ENCODE results near the gene ERG28. TPM values are rescaled to one million over a fixed set of nuclear protein-coding genes. Genes with fewer than 3 reads are reported as not detected.

Gene ERG28
- polyA plus RNA-seq, 1 of the 3 experiments (the other 2 are of a cell fraction), result 14.8 TPM

DNA sequence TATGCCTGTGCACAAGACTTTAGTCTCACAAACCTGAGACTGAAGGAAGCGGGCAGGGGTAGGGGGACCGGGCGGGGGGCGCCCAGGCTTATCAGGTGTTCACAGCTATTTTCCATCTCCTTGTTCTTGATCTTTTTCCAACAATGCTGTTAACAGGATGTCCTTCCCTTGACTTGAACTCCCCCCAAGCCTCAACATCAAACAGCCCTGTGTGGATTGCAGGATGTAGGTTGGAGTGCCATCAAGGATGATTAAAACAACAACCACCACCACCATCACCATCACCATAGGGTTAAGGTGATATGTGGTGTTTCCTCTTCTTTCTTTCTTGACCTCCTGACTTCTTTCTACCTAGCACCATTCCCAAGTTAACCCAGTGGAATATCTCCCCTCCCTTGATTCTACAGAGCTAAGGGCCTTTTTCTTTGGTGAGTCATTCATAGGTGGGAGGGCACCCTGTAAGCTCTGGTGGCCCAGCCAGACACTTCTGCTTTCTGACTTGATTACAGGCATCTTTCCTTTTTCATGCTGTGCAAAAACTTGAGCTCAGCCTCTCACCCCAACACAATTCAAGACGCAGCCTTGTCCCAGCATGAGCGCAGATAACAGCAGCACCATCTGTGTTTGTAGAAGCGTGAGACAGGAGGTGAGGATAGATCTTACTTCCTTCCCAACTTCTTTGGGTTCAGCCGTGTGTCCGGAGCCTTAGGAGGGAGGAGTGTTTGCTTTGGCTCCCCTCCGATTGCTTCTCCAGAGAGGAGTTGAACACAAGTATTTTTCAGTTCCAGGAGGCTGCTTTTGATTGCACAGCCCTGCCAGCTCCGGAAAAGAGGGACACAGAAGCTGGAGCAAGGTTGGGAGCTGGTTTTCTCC, 55.5 kb downstream of the ERG28 start:
- Histone ChIP-seq H3K9me2 (no peaks in the 10 kb centered on the region), H3K36me3 (replicated peaks in 1 of 2; ENCODE audit: control insufficient read depth in 1 of 2, insufficient read depth in 2 of 2, low read length in 1 of 2) (no peaks in the 10 kb centered on the region), H3K9me3 (no peaks in the 10 kb centered on the region), H3K4me2 (no peak overlapping the region), H3K4me1 (ENCODE audit: control insufficient read depth in 1 of 2, insufficient read depth in 2 of 2, low read depth in 1 of 2, low read length in 1 of 2) (no peaks in the 10 kb centered on the region; a peak in 1 of 4 replicates), H3K27ac (ENCODE audit: low read depth in 2 of 2, low read length in 1 of 2) (no peak overlapping the region), H3F3A (replicated peaks; ENCODE audit: insufficient read depth) (no peaks in the 10 kb centered on the region), H2AFZ (ENCODE audit: low read depth) (no peak overlapping the region), H3K79me2 (ENCODE audit: insufficient read depth) (no peaks in the 10 kb centered on the region), H3K27me3 (ENCODE audit: insufficient read depth) (peaks cover 29% of the 10 kb centered on the region; the same call in 1 of the 2 replicates), H3K9ac (no peak overlapping the region), H4K20me1 (ENCODE audit: insufficient read depth) (no peaks in the 10 kb centered on the region), H3K4me3 (ENCODE audit: low read depth in 2 of 2, low read length in 1 of 2) (no peak overlapping the region)
- ChIA-PET CTCF (interaction anchor here (1.8 to 2.8 kb wide), 3 partner anchors 28 to 49 kb away, joined by 5 to 15 read pairs (median 11); no protein-coding TSS in a partner anchor), POLR2A (no interaction called here)
- no peak for DNase-seq
- 53% methylated on average over 11 of the region's 11 CpGs for WGBS (ENCODE audit: low lambda C conversion rate)
- TF ChIP-seq TAF1 (IDR thresholded peaks at IDR 0.05; ENCODE audit: borderline replicate concordance, low read depth, low read length), result no peak
- TF ChIP-seq MXI1 (IDR thresholded peaks at IDR 0.05; ENCODE audit: low read depth, low read length), result no peak
- TF ChIP-seq, protein P1, sequence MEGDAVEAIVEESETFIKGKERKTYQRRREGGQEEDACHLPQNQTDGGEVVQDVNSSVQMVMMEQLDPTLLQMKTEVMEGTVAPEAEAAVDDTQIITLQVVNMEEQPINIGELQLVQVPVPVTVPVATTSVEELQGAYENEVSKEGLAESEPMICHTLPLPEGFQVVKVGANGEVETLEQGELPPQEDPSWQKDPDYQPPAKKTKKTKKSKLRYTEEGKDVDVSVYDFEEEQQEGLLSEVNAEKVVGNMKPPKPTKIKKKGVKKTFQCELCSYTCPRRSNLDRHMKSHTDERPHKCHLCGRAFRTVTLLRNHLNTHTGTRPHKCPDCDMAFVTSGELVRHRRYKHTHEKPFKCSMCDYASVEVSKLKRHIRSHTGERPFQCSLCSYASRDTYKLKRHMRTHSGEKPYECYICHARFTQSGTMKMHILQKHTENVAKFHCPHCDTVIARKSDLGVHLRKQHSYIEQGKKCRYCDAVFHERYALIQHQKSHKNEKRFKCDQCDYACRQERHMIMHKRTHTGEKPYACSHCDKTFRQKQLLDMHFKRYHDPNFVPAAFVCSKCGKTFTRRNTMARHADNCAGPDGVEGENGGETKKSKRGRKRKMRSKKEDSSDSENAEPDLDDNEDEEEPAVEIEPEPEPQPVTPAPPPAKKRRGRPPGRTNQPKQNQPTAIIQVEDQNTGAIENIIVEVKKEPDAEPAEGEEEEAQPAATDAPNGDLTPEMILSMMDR (IDR thresholded peaks at IDR 0.05), result no peak
- no peak for TF ChIP-seq SIN3A (IDR thresholded peaks at IDR 0.05; ENCODE audit: borderline replicate concordance, low read depth, low read length)
- TF ChIP-seq SMC3 (IDR thresholded peaks at IDR 0.05; ENCODE audit: low read depth, low read length), result no peak
- TF ChIP-seq TEAD4 (IDR thresholded peaks at IDR 0.05; ENCODE audit: borderline replicate concordance, insufficient read depth), result no peak
- TF ChIP-seq, protein P2, sequence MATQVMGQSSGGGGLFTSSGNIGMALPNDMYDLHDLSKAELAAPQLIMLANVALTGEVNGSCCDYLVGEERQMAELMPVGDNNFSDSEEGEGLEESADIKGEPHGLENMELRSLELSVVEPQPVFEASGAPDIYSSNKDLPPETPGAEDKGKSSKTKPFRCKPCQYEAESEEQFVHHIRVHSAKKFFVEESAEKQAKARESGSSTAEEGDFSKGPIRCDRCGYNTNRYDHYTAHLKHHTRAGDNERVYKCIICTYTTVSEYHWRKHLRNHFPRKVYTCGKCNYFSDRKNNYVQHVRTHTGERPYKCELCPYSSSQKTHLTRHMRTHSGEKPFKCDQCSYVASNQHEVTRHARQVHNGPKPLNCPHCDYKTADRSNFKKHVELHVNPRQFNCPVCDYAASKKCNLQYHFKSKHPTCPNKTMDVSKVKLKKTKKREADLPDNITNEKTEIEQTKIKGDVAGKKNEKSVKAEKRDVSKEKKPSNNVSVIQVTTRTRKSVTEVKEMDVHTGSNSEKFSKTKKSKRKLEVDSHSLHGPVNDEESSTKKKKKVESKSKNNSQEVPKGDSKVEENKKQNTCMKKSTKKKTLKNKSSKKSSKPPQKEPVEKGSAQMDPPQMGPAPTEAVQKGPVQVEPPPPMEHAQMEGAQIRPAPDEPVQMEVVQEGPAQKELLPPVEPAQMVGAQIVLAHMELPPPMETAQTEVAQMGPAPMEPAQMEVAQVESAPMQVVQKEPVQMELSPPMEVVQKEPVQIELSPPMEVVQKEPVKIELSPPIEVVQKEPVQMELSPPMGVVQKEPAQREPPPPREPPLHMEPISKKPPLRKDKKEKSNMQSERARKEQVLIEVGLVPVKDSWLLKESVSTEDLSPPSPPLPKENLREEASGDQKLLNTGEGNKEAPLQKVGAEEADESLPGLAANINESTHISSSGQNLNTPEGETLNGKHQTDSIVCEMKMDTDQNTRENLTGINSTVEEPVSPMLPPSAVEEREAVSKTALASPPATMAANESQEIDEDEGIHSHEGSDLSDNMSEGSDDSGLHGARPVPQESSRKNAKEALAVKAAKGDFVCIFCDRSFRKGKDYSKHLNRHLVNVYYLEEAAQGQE (IDR thresholded peaks at IDR 0.05; ENCODE audit: low read depth, low read length), result no peak
- no peak for TF ChIP-seq RCOR1 (IDR thresholded peaks at IDR 0.05; ENCODE audit: low read length)
- TF ChIP-seq, protein P3, sequence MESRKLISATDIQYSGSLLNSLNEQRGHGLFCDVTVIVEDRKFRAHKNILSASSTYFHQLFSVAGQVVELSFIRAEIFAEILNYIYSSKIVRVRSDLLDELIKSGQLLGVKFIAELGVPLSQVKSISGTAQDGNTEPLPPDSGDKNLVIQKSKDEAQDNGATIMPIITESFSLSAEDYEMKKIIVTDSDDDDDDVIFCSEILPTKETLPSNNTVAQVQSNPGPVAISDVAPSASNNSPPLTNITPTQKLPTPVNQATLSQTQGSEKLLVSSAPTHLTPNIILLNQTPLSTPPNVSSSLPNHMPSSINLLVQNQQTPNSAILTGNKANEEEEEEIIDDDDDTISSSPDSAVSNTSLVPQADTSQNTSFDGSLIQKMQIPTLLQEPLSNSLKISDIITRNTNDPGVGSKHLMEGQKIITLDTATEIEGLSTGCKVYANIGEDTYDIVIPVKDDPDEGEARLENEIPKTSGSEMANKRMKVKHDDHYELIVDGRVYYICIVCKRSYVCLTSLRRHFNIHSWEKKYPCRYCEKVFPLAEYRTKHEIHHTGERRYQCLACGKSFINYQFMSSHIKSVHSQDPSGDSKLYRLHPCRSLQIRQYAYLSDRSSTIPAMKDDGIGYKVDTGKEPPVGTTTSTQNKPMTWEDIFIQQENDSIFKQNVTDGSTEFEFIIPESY (IDR thresholded peaks at IDR 0.05; ENCODE audit: borderline replicate concordance, low read depth), result no peak

All from SK-N-SH (cell line).